Endodermal cell (in vitro differentiated cells): ENCODE data around the gene CRLF3. TPM values are rescaled to one million over a fixed set of nuclear protein-coding genes. Genes with fewer than 3 reads are reported as not detected.
A peak's percentile ranks its signal among the peaks of the same experiment; 100 is the strongest.

Experiments
- DNase-seq: peaks from one replicate; pipeline ENCODE4 v3.0.0-alpha.2; 2017
- H3K27ac ChIP-seq: 2 replicates; pipeline ENCODE4 v1.5.1; 2013; ENCODE audit warnings: mild to moderate bottlenecking, low read depth, low read length, moderate library complexity
- H3K27me3 ChIP-seq: 2 replicates; pipeline ENCODE4 v1.6.1; 2013; ENCODE audit warnings: mild to moderate bottlenecking, low read length, moderate library complexity; ENCODE audit not compliant: insufficient read depth, control insufficient read depth, poor library complexity, severe bottlenecking
- H3K36me3 ChIP-seq: 2 replicates; pipeline ENCODE4 v1.7.0; 2013; ENCODE audit warnings: mild to moderate bottlenecking, low read length, moderate library complexity; ENCODE audit not compliant: control insufficient read depth, insufficient read depth
- H3K4me1 ChIP-seq: one replicate; pipeline ENCODE4 v1.7.0; 2013; ENCODE audit warnings: low read length; ENCODE audit not compliant: control insufficient read depth, insufficient read depth
- H3K4me3 ChIP-seq: 2 replicates; pipeline ENCODE4 v1.5.1; 2013; ENCODE audit warnings: mild to moderate bottlenecking, low read length, moderate library complexity
- H3K9ac ChIP-seq: 2 replicates; pipeline ENCODE4 v1.6.1; 2013; ENCODE audit warnings: mild to moderate bottlenecking, low read length, moderate library complexity; ENCODE audit not compliant: poor library complexity, severe bottlenecking; ENCODE audit errors: extremely low read depth
- H3K9me3 ChIP-seq: 2 replicates; pipeline ENCODE4 v1.6.1; 2013; ENCODE audit warnings: mild to moderate bottlenecking, low read length, moderate library complexity; ENCODE audit not compliant: control insufficient read depth
- H3K27ac Mint-ChIP-seq: 2 replicates; pipeline ENCODE4 v1.8.0; 2020; ENCODE audit warnings: mixed read lengths
- H3K27me3 Mint-ChIP-seq: 2 replicates; pipeline ENCODE4 v1.8.0; 2021; ENCODE audit warnings: mild to moderate bottlenecking, mixed read lengths; ENCODE audit not compliant: insufficient read depth
- H3K36me3 Mint-ChIP-seq: 2 replicates; pipeline ENCODE4 v1.8.0; 2020; ENCODE audit warnings: low read depth, mixed read lengths
- H3K4me1 Mint-ChIP-seq: 2 replicates; pipeline ENCODE4 v1.8.0; 2020; ENCODE audit warnings: mixed read lengths
- H3K4me3 Mint-ChIP-seq: 2 replicates; pipeline ENCODE4 v1.8.0; 2020; ENCODE audit warnings: mild to moderate bottlenecking, moderate library complexity, mixed read lengths
- H3K9me3 Mint-ChIP-seq: 2 replicates; pipeline ENCODE4 v1.8.0; 2020; ENCODE audit warnings: mild to moderate bottlenecking, mixed read lengths
- WGBS, 2 experiments: methylation state at CpG; one replicate each; pipeline versions ENCODE4 v1.1.5 to v1.1.7; 2013; ENCODE audit warnings: missing lambda C conversion rate in 2 of 2, mixed read lengths in 1 of 2; ENCODE audit not compliant: insufficient coverage in 1 of 2, insufficient read length in 1 of 2; 5-methylcytosine and 5-hydroxymethylcytosine counted together
- total RNA-seq, 2 donors: library from RNA; stranded (reverse); fragmentation: NEBNext Ultra II Directional in 1 of 2; extraction: Animal tissue kit (Norgen Biotek cat#: 25700) in 1 of 2; gene quantifications; 2 replicates in 1 of 2; 3 replicates in 1 of 2; pipeline ENCODE4 v1.2.1, GENCODE V29; 2021
- TF ChIP-seq, protein P1 (sequence below): fragments of 200-600 bp; sonication (generic); conservative IDR thresholded peaks from 2 replicates; pipeline ENCODE4 v1.5.0; 2021; ENCODE audit warnings: antibody characterized with exemption, mild to moderate bottlenecking

The CRLF3 gene
- total RNA-seq, 2 donors from 2014 or later, result 26.1 to 31.2 TPM

DNA sequence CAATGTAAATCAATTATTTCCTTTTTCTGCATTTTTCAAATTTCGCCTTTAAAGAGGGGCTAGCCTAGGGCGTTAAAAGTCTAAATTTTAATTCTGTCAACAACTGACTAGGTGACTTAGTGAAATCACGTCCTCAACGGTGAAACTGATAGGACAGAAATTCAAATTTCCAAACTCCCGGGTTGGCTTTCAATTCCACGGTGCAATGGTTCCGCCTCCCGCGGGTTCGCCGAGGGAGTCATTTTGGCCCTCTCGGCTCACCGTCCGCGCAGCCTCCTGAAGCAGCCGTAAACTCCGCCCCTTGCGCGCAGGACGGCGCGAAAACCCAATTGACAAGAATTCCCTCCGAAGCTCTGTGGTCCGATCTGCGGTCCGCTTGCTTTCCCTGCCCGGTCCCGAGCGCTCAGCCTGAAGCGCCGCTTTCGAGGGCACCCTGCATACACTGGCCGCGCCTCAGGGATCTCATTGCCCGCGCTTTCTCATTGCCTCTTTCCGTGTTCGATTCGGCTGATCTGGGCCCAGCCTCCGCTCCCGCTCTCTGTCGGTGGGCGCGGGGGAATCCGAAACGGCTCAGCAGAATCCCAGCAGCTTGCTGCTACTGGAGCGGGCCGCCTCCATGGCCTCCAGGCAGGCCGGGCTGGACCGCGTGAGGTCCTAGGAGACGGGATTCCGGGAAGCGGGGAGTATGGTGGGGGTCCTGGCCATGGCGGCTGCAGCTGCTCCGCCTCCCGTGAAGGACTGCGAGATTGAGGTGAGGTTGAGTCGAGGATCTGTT is 7.4 kb upstream of the CRLF3 start, which contains the start of gene ATAD5:
Gene ATAD5, plus strand, starts transcription at position 304 of the 775 bp plus-strand sequence. Its CDS starts 382 bp downstream, at position 686.
- Mint-ChIP-seq H3K36me3 (peaks cover 13% of the 10 kb centered on the region), H3K9me3 (no peaks in the 10 kb centered on the region)
- WGBS, 2 experiments, result 0 to 1% methylated on average over 27 to 59 of the region's 59 CpGs

DNA sequence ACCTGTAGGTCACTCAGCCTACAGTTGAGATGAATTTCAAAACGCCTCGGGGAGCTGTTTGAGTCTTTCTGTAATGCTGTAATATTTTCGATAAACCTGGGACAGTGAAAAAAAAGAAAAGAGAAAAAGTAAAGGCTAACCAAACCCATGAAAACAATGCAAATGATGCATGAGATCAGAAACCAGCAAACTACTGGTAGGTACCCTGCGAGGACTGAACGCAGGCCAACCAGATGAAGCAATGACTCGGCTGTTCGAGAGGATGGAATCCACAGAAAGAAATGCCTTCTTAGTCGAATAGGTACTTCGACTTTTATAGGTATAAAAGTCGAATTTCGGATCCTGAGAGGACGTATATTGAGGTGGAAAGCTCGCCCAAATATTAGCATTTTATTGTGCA is 6.8 kb upstream of the CRLF3 start:
- Histone ChIP-seq H3K27ac (peak overlapping the region; percentile 3), H3K9me3 (no peaks in the 10 kb centered on the region), H3K36me3 (peaks cover 15% of the 10 kb centered on the region), H3K9ac (peak overlapping the region; percentile 82), H3K4me3 (peak overlapping the region; percentile 99), H3K4me1 (peaks cover 4% of the 10 kb centered on the region), H3K27me3 (no peaks in the 10 kb centered on the region)
- peak; percentile 79 for DNase-seq
- WGBS, 2 experiments, result 42 to 49% methylated on average over 11 to 13 of the region's 13 CpGs
- TF ChIP-seq, protein P1, sequence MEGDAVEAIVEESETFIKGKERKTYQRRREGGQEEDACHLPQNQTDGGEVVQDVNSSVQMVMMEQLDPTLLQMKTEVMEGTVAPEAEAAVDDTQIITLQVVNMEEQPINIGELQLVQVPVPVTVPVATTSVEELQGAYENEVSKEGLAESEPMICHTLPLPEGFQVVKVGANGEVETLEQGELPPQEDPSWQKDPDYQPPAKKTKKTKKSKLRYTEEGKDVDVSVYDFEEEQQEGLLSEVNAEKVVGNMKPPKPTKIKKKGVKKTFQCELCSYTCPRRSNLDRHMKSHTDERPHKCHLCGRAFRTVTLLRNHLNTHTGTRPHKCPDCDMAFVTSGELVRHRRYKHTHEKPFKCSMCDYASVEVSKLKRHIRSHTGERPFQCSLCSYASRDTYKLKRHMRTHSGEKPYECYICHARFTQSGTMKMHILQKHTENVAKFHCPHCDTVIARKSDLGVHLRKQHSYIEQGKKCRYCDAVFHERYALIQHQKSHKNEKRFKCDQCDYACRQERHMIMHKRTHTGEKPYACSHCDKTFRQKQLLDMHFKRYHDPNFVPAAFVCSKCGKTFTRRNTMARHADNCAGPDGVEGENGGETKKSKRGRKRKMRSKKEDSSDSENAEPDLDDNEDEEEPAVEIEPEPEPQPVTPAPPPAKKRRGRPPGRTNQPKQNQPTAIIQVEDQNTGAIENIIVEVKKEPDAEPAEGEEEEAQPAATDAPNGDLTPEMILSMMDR, result no peak
- Mint-ChIP-seq H3K27me3 (no peaks in the 10 kb centered on the region), H3K36me3 (peaks cover 9% of the 10 kb centered on the region), H3K4me3 (peak overlapping the region; percentile 92), H3K9me3 (no peaks in the 10 kb centered on the region), H3K27ac (peak overlapping the region; percentile 99), H3K4me1 (peaks cover 16% of the 10 kb centered on the region)

More for the DNA sequence above, 7.4 kb upstream of the CRLF3 start, which contains the start of gene ATAD5:
- Histone ChIP-seq H3K9me3 (no peaks in the 10 kb centered on the region), H3K36me3 (peaks cover 19% of the 10 kb centered on the region), H3K4me1 (peaks cover 4% of the 10 kb centered on the region), H3K4me3 (peak within 1 kb of the TSS; percentile 99), H3K27me3 (no peaks in the 10 kb centered on the region), H3K9ac (peak within 1 kb of the TSS; percentile 82), H3K27ac (peak within 1 kb of the TSS; percentile 74)
- DNase-seq, result peak; percentile 97
- TF ChIP-seq, protein P1, result no peak
- H3K27me3 Mint-ChIP-seq, result no peaks in the 10 kb centered on the region
- peaks cover 16% of the 10 kb centered on the region for H3K4me1 Mint-ChIP-seq
- H3K4me3 Mint-ChIP-seq, result peak within 1 kb of the TSS; percentile 92
- H3K27ac Mint-ChIP-seq, result peak within 1 kb of the TSS; percentile 99

DNA sequence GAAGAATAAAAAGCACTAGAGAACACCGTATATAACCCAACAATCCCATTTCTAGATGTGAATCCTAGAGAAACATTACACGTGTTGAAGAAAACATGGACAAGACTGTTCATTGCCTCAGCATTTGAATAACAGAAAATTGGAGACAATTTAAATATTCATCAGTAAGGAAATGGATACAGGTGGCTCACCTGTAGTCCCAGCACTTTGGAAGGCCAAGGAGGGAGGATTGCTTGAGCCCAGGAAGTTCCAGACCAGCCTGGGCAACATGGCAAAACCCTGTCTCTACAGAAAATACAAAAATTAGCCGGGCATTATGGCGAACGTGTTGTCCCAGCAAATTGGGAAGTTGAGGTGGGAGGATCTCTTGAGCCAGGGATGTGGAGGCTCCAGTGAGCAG is 4.5 kb upstream of the CRLF3 start:
- Histone ChIP-seq H3K36me3 (no peaks in the 10 kb centered on the region), H3K27me3 (no peaks in the 10 kb centered on the region), H3K27ac (no peak overlapping the region), H3K9me3 (no peaks in the 10 kb centered on the region), H3K4me3 (no peak overlapping the region), H3K9ac (no peak overlapping the region), H3K4me1 (peaks cover 4% of the 10 kb centered on the region)
- Mint-ChIP-seq H3K27ac (no peak overlapping the region), H3K4me3 (no peak overlapping the region), H3K4me1 (peaks cover 16% of the 10 kb centered on the region), H3K36me3 (no peaks in the 10 kb centered on the region), H3K9me3 (no peaks in the 10 kb centered on the region), H3K27me3 (no peaks in the 10 kb centered on the region)
- WGBS, 2 experiments, result 89 to 92% methylated on average over 5 of the region's 5 CpGs
- DNase-seq, result no peak
- TF ChIP-seq, protein P1, result no peak
